NT2/D1 (cell line): Measurements from ENCODE around the gene LRRC26.
A peak's percentile ranks its signal among the peaks of the same experiment; 100 is the strongest.
"Not testable (repeated sequence)": the region's sequence is repeated elsewhere in the genome, so short reads cannot be mapped to it uniquely, and the experiment has no call there.

Experiments used
- DNase-seq: peaks from one replicate; pipeline ENCODE4 v3.0.0-alpha.2; 2011; ENCODE audit warnings: low read depth, low spot score
- H3K27me3 ChIP-seq: 2 replicates; pipeline ENCODE4 v1.6.0; 2011; ENCODE audit warnings: mild to moderate bottlenecking; ENCODE audit not compliant: insufficient read length, insufficient read depth
- H3K36me3 ChIP-seq: 2 replicates; pipeline ENCODE4 v1.6.1; 2011; ENCODE audit warnings: mild to moderate bottlenecking, low read length, mixed read lengths; ENCODE audit not compliant: insufficient read depth, insufficient read length
- H3K4me1 ChIP-seq: 2 replicates; pipeline ENCODE4 v1.5.1; 2011; ENCODE audit not compliant: insufficient read depth, insufficient read length
- H3K4me3 ChIP-seq: 2 replicates; pipeline ENCODE4 v1.5.1; 2011; ENCODE audit warnings: low read depth; ENCODE audit not compliant: insufficient read length
- H3K9ac ChIP-seq: 2 replicates; pipeline ENCODE4 v1.6.0; 2011; ENCODE audit warnings: low read depth; ENCODE audit not compliant: insufficient read length
- H3K9me3 ChIP-seq: 2 replicates; pipeline ENCODE4 v1.5.1; 2011; ENCODE audit warnings: mild to moderate bottlenecking, low read length; ENCODE audit not compliant: insufficient read depth
- SUZ12 ChIP-seq: IDR thresholded peaks from 2 replicates; pipeline ENCODE4 v1.6.1; 2011; ENCODE audit not compliant: insufficient read length, insufficient read depth; ENCODE audit errors: extremely low read depth
- YY1 ChIP-seq: IDR thresholded peaks from 2 replicates; pipeline ENCODE4 v1.6.1; 2011; ENCODE audit not compliant: insufficient read length, insufficient read depth
- ZNF274 ChIP-seq: IDR thresholded peaks from 2 replicates; pipeline ENCODE4 v1.6.1; 2011; ENCODE audit warnings: mild to moderate bottlenecking, low read depth, low read length

The LRRC26 gene

DNA sequence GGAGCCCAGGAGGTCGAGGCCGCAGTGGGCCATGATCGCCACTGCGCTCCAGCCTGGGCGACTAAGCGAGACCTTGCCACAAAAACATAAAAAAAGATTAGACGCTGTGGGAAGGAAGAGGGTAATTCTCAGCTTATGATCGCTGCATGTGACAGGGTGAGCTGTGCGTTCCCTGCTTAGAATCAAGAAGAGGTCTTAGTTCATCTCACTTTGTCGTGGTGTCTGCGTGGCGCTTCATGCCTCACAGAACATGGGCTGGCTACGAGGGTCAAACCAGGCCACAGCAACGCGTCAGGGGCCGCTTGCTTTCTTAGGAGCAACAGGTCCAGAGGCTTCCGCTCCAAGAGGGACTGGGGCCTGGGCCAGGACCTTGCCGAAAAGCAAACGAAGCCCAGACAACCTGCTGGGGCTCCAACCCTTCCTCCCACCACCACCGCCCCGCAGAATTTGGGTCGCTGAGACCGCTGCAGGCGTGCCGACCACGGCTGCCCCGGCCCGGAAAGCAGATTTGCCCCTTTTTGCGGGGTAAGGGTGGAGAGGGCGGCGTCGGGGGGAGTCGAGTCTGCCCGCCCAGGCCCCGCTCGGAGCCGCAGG, 40.9 kb downstream of the LRRC26 start:
- peaks cover 22% of the 10 kb centered on the region for H3K27me3 ChIP-seq
- H3K4me1 ChIP-seq, result no peaks in the 10 kb centered on the region
- H3K9ac ChIP-seq, result peak overlapping the region; percentile 99
- H3K4me3 ChIP-seq, result peak overlapping the region; percentile 90
- no peak for DNase-seq
- no peaks in the 10 kb centered on the region for H3K36me3 ChIP-seq
- no peak for TF ChIP-seq SUZ12
- no peak for TF ChIP-seq ZNF274
- TF ChIP-seq YY1, result no peak
- H3K9me3 ChIP-seq, result no peaks in the 10 kb centered on the region

DNA sequence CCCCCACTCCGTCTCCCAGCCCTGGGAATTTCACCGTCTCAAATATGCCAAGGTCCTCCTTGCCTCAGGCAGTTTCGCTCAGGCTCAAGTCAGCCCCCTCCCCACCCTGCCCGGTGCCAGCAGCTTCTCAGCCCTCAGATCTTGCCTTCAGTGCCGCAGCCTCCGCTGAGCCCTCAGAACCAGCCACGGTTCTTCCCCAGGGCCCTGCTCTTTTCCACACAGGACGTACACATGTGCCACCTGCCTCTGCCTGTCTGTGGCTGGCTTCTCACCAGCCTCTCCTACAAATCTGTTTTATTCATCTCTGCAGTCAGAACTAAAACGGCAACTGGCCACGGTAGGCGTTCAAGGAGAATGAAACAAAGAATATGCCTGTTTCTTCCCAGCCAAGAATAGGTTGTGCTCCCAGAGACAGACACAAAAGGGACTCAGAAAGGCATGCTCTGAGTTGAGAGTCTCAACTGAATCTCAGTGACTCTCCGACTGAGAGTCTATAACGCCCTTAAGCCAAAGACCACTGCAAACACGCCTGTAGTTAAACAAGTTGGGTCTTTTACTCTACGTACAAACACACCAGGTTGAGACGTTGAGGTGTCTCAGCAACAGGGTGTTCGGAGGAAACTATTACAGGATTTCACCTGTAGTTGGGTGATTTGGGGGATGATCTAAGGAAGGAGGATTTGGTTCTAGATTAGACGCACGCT, 41.5 kb downstream of the LRRC26 start:
- no peak for DNase-seq
- H3K36me3 ChIP-seq, result no peaks in the 10 kb centered on the region
- H3K27me3 ChIP-seq, result peaks cover 19% of the 10 kb centered on the region
- H3K9me3 ChIP-seq, result no peaks in the 10 kb centered on the region
- peak overlapping the region; percentile 99 for H3K9ac ChIP-seq
- H3K4me1 ChIP-seq, result no peaks in the 10 kb centered on the region
- peak overlapping the region; percentile 90 for H3K4me3 ChIP-seq
- TF ChIP-seq SUZ12, result no peak

DNA sequence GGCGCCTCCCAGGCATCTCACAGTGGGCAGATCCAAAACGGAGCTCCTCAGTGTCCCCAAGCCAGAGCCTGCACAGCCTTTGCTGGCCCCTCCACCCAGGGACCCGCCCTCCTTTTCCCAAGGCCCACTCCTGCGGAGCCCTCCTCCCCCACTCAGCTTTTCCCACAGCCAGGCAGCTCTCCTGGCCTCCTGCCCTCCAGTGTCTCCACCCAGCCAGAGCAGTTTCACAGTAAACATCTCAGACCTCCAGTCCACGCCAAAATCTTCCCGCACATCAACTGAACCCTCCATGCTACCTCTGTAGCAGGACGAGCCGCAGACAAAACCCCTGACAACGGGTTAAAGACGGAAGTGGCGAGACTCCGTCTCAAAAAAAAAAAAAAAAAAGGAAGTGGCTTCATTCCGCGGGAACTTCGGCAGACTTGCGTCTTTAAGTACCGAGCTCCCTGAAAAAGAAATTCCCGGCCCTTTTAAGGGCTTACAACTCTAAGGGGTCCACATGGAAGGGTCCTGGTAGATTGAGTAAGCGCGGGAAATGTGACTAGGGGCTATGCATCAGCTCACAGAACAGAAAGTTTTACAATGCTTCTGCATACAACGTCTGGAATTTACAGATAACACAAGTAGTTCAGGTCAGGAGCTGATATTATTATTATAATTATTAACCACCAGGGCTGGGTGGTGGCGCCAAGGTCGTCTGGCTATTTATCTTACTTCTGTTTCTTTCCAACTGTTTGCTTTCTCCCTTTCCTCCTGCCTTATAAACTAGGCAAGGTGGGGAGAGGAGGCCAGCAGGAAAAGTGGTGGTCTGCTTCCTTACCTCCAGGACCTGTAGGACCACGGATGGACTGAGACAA, 42.3 kb downstream of the LRRC26 start:
- no peaks in the 10 kb centered on the region for H3K36me3 ChIP-seq
- H3K4me1 ChIP-seq, result no peaks in the 10 kb centered on the region
- TF ChIP-seq YY1 (no peak), ZNF274 (no peak), SUZ12 (no peak)
- peak overlapping the region; percentile 99 for H3K9ac ChIP-seq
- peaks cover 14% of the 10 kb centered on the region for H3K27me3 ChIP-seq
- H3K9me3 ChIP-seq, result no peaks in the 10 kb centered on the region
- no peak for DNase-seq
- H3K4me3 ChIP-seq, result peak overlapping the region; percentile 3

DNA sequence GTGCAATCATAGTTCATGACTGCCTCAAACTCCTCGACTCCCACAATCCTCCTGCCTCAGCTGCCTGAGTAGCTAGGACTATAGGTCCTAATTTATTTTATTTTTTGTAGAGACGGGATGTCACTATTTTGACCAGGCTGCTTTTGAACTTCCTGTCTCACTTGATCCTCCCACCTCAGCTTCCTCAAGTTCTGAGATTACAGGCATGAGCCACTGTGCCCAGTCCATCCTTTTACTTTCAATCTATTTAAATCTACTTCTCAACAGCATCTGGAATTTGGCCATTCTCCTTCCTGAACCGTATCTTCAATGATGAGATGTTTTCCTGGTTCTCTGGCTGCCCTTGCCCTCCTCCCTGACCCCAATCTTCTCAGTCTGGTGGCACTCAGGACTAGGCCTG, 43.1 kb downstream of the LRRC26 start:
- TF ChIP-seq YY1, result no peak
- TF ChIP-seq SUZ12, result no peak
- no peak for TF ChIP-seq ZNF274
- Histone ChIP-seq H3K4me3 (no peak overlapping the region), H3K27me3 (peaks cover 14% of the 10 kb centered on the region), H3K9me3 (no peaks in the 10 kb centered on the region), H3K4me1 (no peaks in the 10 kb centered on the region), H3K36me3 (no peaks in the 10 kb centered on the region), H3K9ac (peak overlapping the region; percentile 1)
- no peak for DNase-seq

DNA sequence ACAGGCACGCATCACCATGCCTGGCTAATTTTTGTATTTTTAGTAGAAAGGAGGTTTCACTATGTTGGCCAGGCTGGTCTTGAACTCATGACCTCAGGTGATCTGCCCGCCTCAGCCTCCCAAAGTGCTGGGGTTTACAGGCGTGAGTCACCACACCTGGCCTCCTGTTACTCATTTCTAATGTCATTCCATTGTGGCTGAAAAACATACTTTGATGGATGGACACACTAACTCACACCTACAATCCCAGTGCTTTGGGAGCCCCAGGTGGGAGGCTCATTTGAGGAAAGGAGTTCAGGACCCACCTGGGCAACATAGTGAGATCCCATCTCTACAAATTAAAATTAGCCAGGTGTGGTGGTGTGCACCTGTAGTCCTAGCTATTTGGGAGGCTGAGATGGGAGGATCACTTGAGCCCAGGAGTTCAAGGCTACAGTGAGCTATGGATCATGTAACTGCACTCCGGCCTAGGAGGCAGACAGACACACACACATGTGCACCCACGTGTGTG, 45.8 kb downstream of the LRRC26 start:
- not testable (repeated sequence) for H3K4me3 ChIP-seq, H3K36me3 ChIP-seq, H3K27me3 ChIP-seq, H3K9me3 ChIP-seq, DNase-seq, H3K4me1 ChIP-seq, H3K9ac ChIP-seq

DNA sequence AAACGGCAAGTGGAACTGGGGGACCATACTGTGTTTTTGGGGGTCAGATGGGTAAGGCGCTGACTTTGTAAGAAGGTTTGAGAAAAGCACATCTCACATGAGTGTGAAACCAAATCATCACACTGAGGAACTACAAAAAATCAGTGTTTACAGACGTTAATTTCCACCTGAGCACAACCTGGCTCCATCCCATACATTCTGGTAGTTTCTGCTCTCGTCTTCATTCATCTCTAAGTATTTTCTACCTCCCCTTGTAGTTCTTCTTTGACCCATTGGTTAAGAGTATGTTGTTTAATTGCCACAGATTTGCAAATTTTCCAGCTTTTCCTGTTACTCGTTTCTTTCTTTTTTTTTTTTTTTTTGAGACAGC, 46.4 kb downstream of the LRRC26 start:
- DNase-seq, result no peak
- no peak overlapping the region for H3K9ac ChIP-seq
- TF ChIP-seq ZNF274 (no peak), YY1 (no peak), SUZ12 (no peak)
- no peaks in the 10 kb centered on the region for H3K9me3 ChIP-seq
- no peak overlapping the region for H3K4me3 ChIP-seq
- no peaks in the 10 kb centered on the region for H3K4me1 ChIP-seq
- no peaks in the 10 kb centered on the region for H3K36me3 ChIP-seq
- no peaks in the 10 kb centered on the region for H3K27me3 ChIP-seq

DNA sequence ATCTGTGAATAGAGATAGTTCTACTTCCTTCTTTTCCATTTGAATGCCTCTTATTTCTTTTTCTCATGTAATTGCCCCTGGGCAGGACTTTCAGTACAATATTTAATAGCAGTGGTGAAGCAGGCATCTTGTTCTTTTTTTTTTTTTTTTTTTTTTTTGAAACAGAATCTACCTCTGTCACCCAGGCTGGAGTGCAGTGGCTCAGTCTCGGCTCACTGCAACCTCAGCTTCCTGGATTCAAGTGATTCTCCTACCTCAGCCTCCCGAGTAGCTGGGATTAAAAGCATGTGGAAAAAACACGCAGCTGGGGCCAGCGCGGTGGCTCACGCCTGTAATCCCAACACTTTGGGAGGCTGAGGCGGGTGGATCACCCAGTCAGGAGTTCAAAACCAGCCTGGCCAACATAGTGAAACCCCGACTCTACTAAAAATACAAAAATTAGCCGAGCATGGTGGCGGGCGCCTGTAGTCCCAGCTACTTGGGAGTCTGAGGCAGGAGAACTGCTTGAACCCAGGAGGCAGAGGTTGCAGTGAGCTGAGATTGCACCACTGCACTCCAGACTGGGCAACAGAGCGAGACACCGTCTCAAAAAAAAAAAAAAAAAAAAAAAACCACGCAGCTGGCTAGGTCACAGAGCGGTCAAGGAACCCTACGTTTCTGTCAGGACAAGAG, 46.9 kb downstream of the LRRC26 start:
- not testable (repeated sequence) for DNase-seq, H3K36me3 ChIP-seq, H3K4me3 ChIP-seq, H3K27me3 ChIP-seq, H3K9me3 ChIP-seq, H3K4me1 ChIP-seq, H3K9ac ChIP-seq

DNA sequence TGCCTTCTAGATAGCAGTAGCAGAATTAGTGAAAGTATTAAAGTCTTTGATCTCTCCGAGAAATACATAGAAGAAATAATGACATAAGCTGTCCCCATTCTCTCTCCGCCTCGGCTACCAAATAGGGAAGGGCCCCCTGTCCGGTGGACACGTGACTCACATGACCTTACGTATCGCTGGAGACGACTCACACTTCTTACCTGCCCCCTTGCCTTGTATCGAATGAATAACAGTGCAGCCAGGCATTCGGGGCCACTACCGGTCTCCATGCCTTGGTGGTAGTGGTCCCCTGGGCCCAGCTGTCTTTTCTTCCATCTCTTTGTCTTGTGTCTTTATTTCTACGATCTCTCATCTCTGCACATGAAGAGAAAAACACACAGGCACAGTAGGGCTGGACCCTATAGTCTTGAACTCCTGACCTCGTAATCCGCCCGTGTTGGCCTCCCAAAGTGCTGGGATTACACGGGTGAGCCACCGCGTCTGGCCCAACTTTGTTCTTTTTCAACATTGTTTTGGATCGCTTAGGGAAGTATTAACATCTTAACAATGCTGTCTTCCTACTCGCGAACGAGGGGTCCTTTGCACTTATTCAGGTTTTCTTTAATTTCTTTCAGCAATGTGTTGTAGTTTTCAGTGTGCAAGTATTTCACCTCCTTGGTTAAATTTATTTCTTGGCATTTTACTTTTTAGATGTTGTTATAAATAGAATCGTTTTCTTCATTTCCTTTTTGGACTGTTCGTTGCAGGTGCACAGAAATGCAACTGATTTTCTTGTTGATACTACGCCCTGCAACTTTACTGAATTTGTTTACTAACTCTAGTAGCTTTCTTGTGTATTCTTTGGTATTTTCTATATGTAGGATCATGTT, 47.7 kb downstream of the LRRC26 start:
- not testable (repeated sequence) for H3K27me3 ChIP-seq, H3K4me1 ChIP-seq, DNase-seq, H3K4me3 ChIP-seq, H3K9ac ChIP-seq, H3K9me3 ChIP-seq, H3K36me3 ChIP-seq
